H1 (cell line): ENCODE results near the gene HNF4A. TPM values are rescaled to one million over a fixed set of nuclear protein-coding genes. Genes with fewer than 3 reads are reported as not detected.

ENCODE experiments used
- ATF3 ChIP-seq: IDR thresholded peaks from 2 replicates; pipeline ENCODE4 v1.6.1; 2011; ENCODE audit warnings: low read depth, mild to moderate bottlenecking, low read length; ENCODE audit not compliant: insufficient read depth
- CBX5 ChIP-seq: fragments of 300-800, 300-1000 bp; sonication (generic); IDR thresholded peaks from 2 replicates; pipeline ENCODE4 v1.7.1; 2016; ENCODE audit warnings: antibody characterized with exemption, low read length, low read depth
- CBX8 ChIP-seq: fragments of 300-800, 300-1000 bp; sonication (generic); IDR thresholded peaks from 2 replicates; pipeline ENCODE4 v1.7.1; 2016; ENCODE audit warnings: low read depth, low read length, borderline replicate concordance
- CHD1 ChIP-seq: IDR thresholded peaks from 2 replicates; pipeline ENCODE4 v1.6.1; 2012; ENCODE audit warnings: low read depth, low read length, improper control_type of control experiment
- CREB1 ChIP-seq: IDR thresholded peaks from 2 replicates; pipeline ENCODE4 v1.6.1; 2012; ENCODE audit warnings: inconsistent platforms
- FOSL1 ChIP-seq: IDR thresholded peaks from 2 replicates; pipeline ENCODE4 v1.6.1; 2011; ENCODE audit warnings: mild to moderate bottlenecking, low read depth, low read length, moderate library complexity; ENCODE audit not compliant: insufficient read depth
- GTF2F1 ChIP-seq: IDR thresholded peaks from 2 replicates; pipeline ENCODE4 v1.6.1; 2012; ENCODE audit warnings: low read depth, low read length, improper control_type of control experiment, borderline replicate concordance
- HDAC6 ChIP-seq: IDR thresholded peaks from one replicate; pipeline ENCODE4 v1.7.1; 2012; ENCODE audit warnings: low read depth, mild to moderate bottlenecking, inconsistent platforms, low read length, moderate library complexity
- KDM4A ChIP-seq: IDR thresholded peaks from one replicate; pipeline ENCODE4 v1.7.1; 2012; ENCODE audit warnings: low read depth, mild to moderate bottlenecking, moderate library complexity, low read length, inconsistent platforms; ENCODE audit not compliant: severe bottlenecking
- KDM5A ChIP-seq: fragments of 200-600 bp; IDR thresholded peaks from 2 replicates; pipeline ENCODE4 v1.7.1; 2012; ENCODE audit warnings: mild to moderate bottlenecking, low read length, inconsistent platforms, mixed read lengths
- MAX ChIP-seq: IDR thresholded peaks from 2 replicates; pipeline ENCODE4 v1.6.1; 2012; ENCODE audit warnings: inconsistent platforms
- NANOG ChIP-seq: IDR thresholded peaks from 2 replicates; pipeline ENCODE4 v1.6.1; 2011; ENCODE audit warnings: low read length, low read depth, mild to moderate bottlenecking, inconsistent platforms; ENCODE audit not compliant: insufficient read depth, poor library complexity, severe bottlenecking
- POLR2AphosphoS5 ChIP-seq: IDR thresholded peaks from 2 replicates; pipeline ENCODE4 v1.6.1; 2011; ENCODE audit warnings: low read depth, low read length
- RBBP5 ChIP-seq: IDR thresholded peaks from 2 replicates; pipeline ENCODE4 v1.7.1; 2012; ENCODE audit warnings: low read depth, mild to moderate bottlenecking, inconsistent platforms, low read length, moderate library complexity, borderline replicate concordance
- RFX5 ChIP-seq: IDR thresholded peaks from 2 replicates; pipeline ENCODE4 v1.6.1; 2011; ENCODE audit warnings: low read depth, low read length, improper control_type of control experiment, borderline replicate concordance
- RNF2 ChIP-seq: fragments of 200-900, 300-1000 bp; sonication (generic); IDR thresholded peaks from 2 replicates; pipeline ENCODE4 v1.7.1; 2016; ENCODE audit warnings: borderline replicate concordance, low read depth, mild to moderate bottlenecking, antibody characterized with exemption, low read length; ENCODE audit not compliant: poor library complexity, severe bottlenecking; ENCODE audit errors: missing control alignments
- SAP30 ChIP-seq: fragments of 300-600 bp; sonication (generic); IDR thresholded peaks from 2 replicates; pipeline ENCODE4 v1.7.1; 2012; ENCODE audit warnings: low read length, moderate library complexity, mild to moderate bottlenecking, inconsistent platforms; ENCODE audit not compliant: insufficient read depth, insufficient replicate concordance
- SIX5 ChIP-seq: IDR thresholded peaks from 2 replicates; pipeline ENCODE4 v1.6.1; 2011; ENCODE audit warnings: mild to moderate bottlenecking, low read depth, low read length
- SRF ChIP-seq: IDR thresholded peaks from 2 replicates; pipeline ENCODE4 v1.6.1; 2011; ENCODE audit warnings: mild to moderate bottlenecking, low read depth, low read length, moderate library complexity
- TCF12 ChIP-seq: IDR thresholded peaks from 2 replicates; pipeline ENCODE4 v1.6.1; 2011; ENCODE audit warnings: low read depth, mild to moderate bottlenecking, low read length
- USF2 ChIP-seq: IDR thresholded peaks from 2 replicates; pipeline ENCODE4 v1.6.1; 2011; ENCODE audit warnings: low read length, improper control_type of control experiment
- ZNF274 ChIP-seq: IDR thresholded peaks from 2 replicates; pipeline ENCODE4 v1.7.0; 2012; ENCODE audit warnings: low read length, borderline replicate concordance; ENCODE audit errors: extremely low read depth
- polyA plus RNA-seq, 7 experiments: library from polyadenylated mRNA; depleted of rRNA in 3 of 7; stranded (reverse) in 5 of 7; unstranded in 2 of 7; fragments of >200 nt in 5 of 7; fragments of 200-250 nt in 2 of 7; gene quantifications; 1 replicate in 5 of 7; 2 replicates in 1 of 7; 4 replicates in 1 of 7; pipeline versions ENCODE4 v1.2.1 to v1.2.3, GENCODE V29; 2011 to 2013; ENCODE audit warnings: missing spikeins in 2 of 7, mixed read lengths in 2 of 7
- total RNA-seq: library from RNA; stranded (reverse); fragmentation: NEBNext Ultra II Directional; extraction: Animal tissue kit (Norgen Biotek cat#: 25700); gene quantifications from 2 replicates; pipeline ENCODE4 v1.2.1, GENCODE V29; 2021

The HNF4A gene
- total and polyA plus RNA-seq, 2 of the 8 experiments (the other 6 are each of a cell fraction or from before 2014, with no cell fraction given) = 0.03 TPM; not detected in 1

DNA sequence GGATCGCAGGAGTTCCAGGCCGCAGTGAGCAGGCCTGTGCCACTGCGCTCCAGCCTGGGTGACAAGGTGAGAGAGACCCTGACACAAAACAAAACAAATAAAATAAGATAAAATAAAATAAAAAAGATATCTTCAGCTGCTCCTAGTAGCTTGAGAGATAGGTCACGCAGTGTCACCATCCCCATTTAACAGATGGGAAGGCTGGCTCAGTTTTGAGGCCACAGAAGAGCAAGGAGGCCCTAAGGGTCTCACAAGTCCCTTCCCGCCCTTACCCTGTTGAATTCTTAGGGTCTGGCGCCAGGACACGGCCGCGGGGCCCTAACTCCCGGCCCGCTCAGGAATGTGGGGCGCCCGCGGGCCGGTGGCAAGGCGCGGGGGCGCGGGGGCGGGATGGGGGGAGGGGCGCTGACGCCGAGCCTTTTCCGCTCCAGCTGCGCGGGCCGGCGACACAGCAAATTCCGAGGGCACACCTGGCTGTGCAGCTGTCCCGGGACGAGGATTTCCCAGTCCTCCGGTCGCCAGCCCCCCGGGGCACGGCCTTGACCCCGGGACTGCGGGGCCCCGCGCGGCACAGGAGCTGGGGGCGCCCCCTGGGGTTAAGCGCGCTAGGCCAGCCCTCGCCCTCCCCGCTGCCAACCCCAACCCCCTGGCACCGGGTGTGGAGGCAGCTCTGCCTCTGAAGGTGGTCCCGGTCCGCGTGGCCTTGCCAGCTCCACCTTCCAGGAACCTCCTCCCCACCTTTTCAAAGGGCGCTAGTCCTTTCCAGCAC, 28.9 kb upstream of the HNF4A start (continued):
- 0 out of 2 replicates have a peak, but pooled peaks have one; percentile 29 for TF ChIP-seq FOSL1
- TF ChIP-seq GTF2F1 = no peak
- no peak for TF ChIP-seq SRF
- no peak for TF ChIP-seq SIX5
- TF ChIP-seq TCF12 = peak; percentile 98
- no peak for TF ChIP-seq SAP30
- peak; percentile 33; the same call in 1 of the 2 replicates for TF ChIP-seq POLR2AphosphoS5
- TF ChIP-seq RBBP5 = peak; percentile 36; the same call in 1 of the 2 replicates
- TF ChIP-seq KDM4A = peak; percentile 26
- no peak for TF ChIP-seq ZNF274
- no peak for TF ChIP-seq ATF3
- no peak for TF ChIP-seq KDM5A
- TF ChIP-seq HDAC6 = no peak
- 0 out of 2 replicates have a peak, but pooled peaks have one; percentile 27 for TF ChIP-seq CREB1
- no peak for TF ChIP-seq RNF2
- no peak for TF ChIP-seq CBX8
- no peak for TF ChIP-seq CBX5
- TF ChIP-seq NANOG = no peak
- no peak for TF ChIP-seq RFX5
- TF ChIP-seq USF2 = no peak
- no peak for TF ChIP-seq CHD1
- 0 out of 2 replicates have a peak, but pooled peaks have one; percentile 8 for TF ChIP-seq MAX
